HL-60 (cell line): Measurements from ENCODE around the gene BPTF.
"Not testable (repeated sequence)": the region's sequence is repeated elsewhere in the genome, so short reads cannot be mapped to it uniquely, and the experiment has no call there.

ENCODE experiments used
- DNase-seq, 2 experiments: peaks; one replicate each; pipeline ENCODE4 v3.0.0-alpha.2; 2010 to 2020; ENCODE audit warnings: low read depth in 1 of 2, low spot score in 1 of 2
- H3K27ac ChIP-seq: fragments of 250-450 bp; sonication (Bioruptor Pico); replicated peaks from 2 replicates; pipeline ENCODE4 v1.5.1; 2020; ENCODE audit warnings: mild to moderate bottlenecking, moderate library complexity
- H3K27me3 ChIP-seq: fragments of 250-450 bp; sonication (Bioruptor Pico); 2 replicates; pipeline ENCODE4 v1.5.1; 2021; ENCODE audit warnings: mild to moderate bottlenecking, moderate library complexity; ENCODE audit not compliant: insufficient read depth, poor library complexity, severe bottlenecking
- H3K4me3 ChIP-seq: replicated peaks from 2 replicates; pipeline ENCODE4 v1.5.1; 2011; ENCODE audit warnings: mild to moderate bottlenecking, control low read depth, low read length; ENCODE audit not compliant: insufficient read depth
- GABPA ChIP-seq: IDR thresholded peaks from 2 replicates; pipeline ENCODE4 v1.6.1; 2012; ENCODE audit warnings: low read depth
- POLR2AphosphoS5 ChIP-seq: IDR thresholded peaks from 2 replicates; pipeline ENCODE4 v1.6.1; 2012; ENCODE audit warnings: low read depth
- SPI1 ChIP-seq: IDR thresholded peaks from 2 replicates; pipeline ENCODE4 v1.6.1; 2012; ENCODE audit warnings: low read depth, mild to moderate bottlenecking, borderline replicate concordance
- TF ChIP-seq, protein P1 (sequence below): IDR thresholded peaks from one replicate; pipeline ENCODE4 v1.5.1; 2011; ENCODE audit warnings: low read length, control low read depth, inconsistent platforms; ENCODE audit not compliant: insufficient read depth
- TF ChIP-seq, protein P2 (sequence below): IDR thresholded peaks from 2 replicates; pipeline ENCODE4 v1.6.1; 2012; ENCODE audit warnings: low read depth; ENCODE audit not compliant: insufficient replicate concordance

BPTF gene

DNA sequence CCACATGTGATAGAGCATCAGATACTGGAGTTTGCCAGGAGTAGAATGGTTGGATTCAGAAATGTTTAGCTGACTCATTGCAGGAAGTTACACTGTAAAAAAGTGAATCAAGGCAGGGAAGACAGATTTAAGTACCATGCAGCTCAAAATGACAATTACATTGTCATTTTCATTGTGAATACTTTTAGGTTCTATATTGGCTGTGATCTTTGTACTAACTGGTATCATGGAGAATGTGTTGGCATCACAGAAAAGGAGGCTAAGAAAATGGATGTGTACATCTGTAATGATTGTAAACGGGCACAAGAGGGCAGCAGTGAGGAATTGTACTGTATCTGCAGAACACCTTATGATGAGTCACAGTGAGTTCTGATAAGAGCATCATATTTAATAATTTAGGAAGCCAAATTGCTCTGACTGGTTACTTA lies 137.9 kb downstream of the BPTF start:
- not testable (repeated sequence) for H3K27me3 ChIP-seq, H3K27ac ChIP-seq, H3K4me3 ChIP-seq
- DNase-seq, result peak; percentile 38 to 67
- TF ChIP-seq, protein P1, sequence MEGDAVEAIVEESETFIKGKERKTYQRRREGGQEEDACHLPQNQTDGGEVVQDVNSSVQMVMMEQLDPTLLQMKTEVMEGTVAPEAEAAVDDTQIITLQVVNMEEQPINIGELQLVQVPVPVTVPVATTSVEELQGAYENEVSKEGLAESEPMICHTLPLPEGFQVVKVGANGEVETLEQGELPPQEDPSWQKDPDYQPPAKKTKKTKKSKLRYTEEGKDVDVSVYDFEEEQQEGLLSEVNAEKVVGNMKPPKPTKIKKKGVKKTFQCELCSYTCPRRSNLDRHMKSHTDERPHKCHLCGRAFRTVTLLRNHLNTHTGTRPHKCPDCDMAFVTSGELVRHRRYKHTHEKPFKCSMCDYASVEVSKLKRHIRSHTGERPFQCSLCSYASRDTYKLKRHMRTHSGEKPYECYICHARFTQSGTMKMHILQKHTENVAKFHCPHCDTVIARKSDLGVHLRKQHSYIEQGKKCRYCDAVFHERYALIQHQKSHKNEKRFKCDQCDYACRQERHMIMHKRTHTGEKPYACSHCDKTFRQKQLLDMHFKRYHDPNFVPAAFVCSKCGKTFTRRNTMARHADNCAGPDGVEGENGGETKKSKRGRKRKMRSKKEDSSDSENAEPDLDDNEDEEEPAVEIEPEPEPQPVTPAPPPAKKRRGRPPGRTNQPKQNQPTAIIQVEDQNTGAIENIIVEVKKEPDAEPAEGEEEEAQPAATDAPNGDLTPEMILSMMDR, result peak; percentile 13

GRCh38 chr17:67970783-67971182 lies 145.5 kb downstream of the BPTF start:
- Histone ChIP-seq H3K4me3 (no peak overlapping the region), H3K27me3 (no peaks in the 10 kb centered on the region), H3K27ac (no peak overlapping the region)
- DNase-seq, result no peak
- TF ChIP-seq, protein P2, sequence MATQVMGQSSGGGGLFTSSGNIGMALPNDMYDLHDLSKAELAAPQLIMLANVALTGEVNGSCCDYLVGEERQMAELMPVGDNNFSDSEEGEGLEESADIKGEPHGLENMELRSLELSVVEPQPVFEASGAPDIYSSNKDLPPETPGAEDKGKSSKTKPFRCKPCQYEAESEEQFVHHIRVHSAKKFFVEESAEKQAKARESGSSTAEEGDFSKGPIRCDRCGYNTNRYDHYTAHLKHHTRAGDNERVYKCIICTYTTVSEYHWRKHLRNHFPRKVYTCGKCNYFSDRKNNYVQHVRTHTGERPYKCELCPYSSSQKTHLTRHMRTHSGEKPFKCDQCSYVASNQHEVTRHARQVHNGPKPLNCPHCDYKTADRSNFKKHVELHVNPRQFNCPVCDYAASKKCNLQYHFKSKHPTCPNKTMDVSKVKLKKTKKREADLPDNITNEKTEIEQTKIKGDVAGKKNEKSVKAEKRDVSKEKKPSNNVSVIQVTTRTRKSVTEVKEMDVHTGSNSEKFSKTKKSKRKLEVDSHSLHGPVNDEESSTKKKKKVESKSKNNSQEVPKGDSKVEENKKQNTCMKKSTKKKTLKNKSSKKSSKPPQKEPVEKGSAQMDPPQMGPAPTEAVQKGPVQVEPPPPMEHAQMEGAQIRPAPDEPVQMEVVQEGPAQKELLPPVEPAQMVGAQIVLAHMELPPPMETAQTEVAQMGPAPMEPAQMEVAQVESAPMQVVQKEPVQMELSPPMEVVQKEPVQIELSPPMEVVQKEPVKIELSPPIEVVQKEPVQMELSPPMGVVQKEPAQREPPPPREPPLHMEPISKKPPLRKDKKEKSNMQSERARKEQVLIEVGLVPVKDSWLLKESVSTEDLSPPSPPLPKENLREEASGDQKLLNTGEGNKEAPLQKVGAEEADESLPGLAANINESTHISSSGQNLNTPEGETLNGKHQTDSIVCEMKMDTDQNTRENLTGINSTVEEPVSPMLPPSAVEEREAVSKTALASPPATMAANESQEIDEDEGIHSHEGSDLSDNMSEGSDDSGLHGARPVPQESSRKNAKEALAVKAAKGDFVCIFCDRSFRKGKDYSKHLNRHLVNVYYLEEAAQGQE, result no peak
- TF ChIP-seq POLR2AphosphoS5 (no peak), GABPA (no peak), SPI1 (no peak)
- TF ChIP-seq, protein P1, result no peak

DNA sequence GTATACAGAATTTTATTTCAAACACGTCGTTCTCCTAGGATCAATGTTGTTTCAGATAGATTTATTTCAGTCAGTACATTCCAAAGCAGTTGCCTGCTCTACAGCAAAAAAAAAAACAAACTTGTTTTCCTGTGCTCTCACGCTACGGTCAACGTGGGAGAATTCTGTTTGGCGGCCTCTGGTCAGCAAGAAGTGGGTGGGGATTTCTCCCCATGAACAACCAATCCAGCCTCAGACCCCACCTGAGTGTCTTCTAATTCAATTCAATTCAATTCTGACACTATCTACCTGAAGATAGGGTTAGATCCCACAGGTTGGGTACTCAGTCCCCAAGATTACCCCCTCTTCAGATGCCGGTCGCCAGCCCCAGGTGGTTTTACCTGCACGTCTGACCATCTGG lies 148.9 kb downstream of the BPTF start:
- H3K4me3 ChIP-seq, result no peak overlapping the region
- DNase-seq, result no peak
- TF ChIP-seq SPI1 (no peak), GABPA (no peak), POLR2AphosphoS5 (no peak)
- TF ChIP-seq, protein P1, result no peak
- TF ChIP-seq, protein P2, result no peak
- no peak overlapping the region for H3K27ac ChIP-seq
- H3K27me3 ChIP-seq, result no peaks in the 10 kb centered on the region

- TF ChIP-seq, protein P1, result no peak
- TF ChIP-seq GABPA (no peak), POLR2AphosphoS5 (no peak), SPI1 (no peak)
- TF ChIP-seq, protein P2, result no peak
- H3K27me3 ChIP-seq, result no peaks in the 10 kb centered on the region
- DNase-seq, result no peak
- H3K4me3 ChIP-seq, result no peak overlapping the region
- H3K27ac ChIP-seq, result no peak overlapping the region
These were observed 149.3 kb downstream of the BPTF start for GRCh38 chr17:67974598-67975066.

GRCh38 chr17:67976306-67976705 lies 151.0 kb downstream of the BPTF start:
- not testable (repeated sequence) for DNase-seq, H3K27ac ChIP-seq, H3K4me3 ChIP-seq, H3K27me3 ChIP-seq
